Renal pelvis (tissue), 12 donors: ENCODE results near the gene PTER. TPM values are rescaled to one million over a fixed set of nuclear protein-coding genes. Genes with fewer than 3 reads are reported as not detected.

Source experiments
- DNase-seq: peaks from one replicate; pipeline ENCODE4 v3.0.0-alpha.2; 2013
- long read RNA-seq, 16 experiments: transcript quantifications; one replicate each; lab custom pipeline, GENCODE V29; 2026
- polyA plus RNA-seq, 3 donors: library from polyadenylated mRNA; unstranded; fragments of 120-200 nt; gene quantifications; one replicate each; pipeline ENCODE4 v1.2.1, GENCODE V29; 2013; ENCODE audit not compliant: insufficient read length in 3 of 3

PTER gene
- 10 to 100 TPM; 16.7 to 22.5 (median 20.9) TPM for polyA plus RNA-seq
- long read RNA-seq, donor 1, partial matches to known transcripts = 0 of 3 reads
- long read RNA-seq, donor 1, other reads (novel, unspliced or antisense) = 0 of 3 reads
- long read RNA-seq, donor 2, partial matches to known transcripts = 0 of 2 reads
- long read RNA-seq, donor 2, other reads (novel, unspliced or antisense) = 0 of 2 reads
- long read RNA-seq, donor 3, partial matches to known transcripts = 0 of 3 reads
- long read RNA-seq, donor 3, other reads (novel, unspliced or antisense) = 0 of 3 reads
- long read RNA-seq, donor 4, partial matches to known transcripts = 0 of 3 reads
- long read RNA-seq, donor 4, other reads (novel, unspliced or antisense) = 0 of 3 reads
- long read RNA-seq, donor 5 = 0 reads
- long read RNA-seq, donor 6 = 0 reads
- long read RNA-seq, donor 7, partial matches to known transcripts = 0 of 5 reads
- long read RNA-seq, donor 7, other reads (novel, unspliced or antisense) = 0 of 5 reads
- long read RNA-seq, donor 8 = 0 reads
- long read RNA-seq, donor 9, partial matches to known transcripts = 0 of 7 reads
- long read RNA-seq, donor 9, other reads (novel, unspliced or antisense) = 0 of 7 reads
- long read RNA-seq, donor 10, partial matches to known transcripts = 0 of 7 reads
- long read RNA-seq, donor 10, other reads (novel, unspliced or antisense) = 5 of 7 reads
- long read RNA-seq, donor 11, partial matches to known transcripts = 0 of 3 reads
- long read RNA-seq, donor 11, other reads (novel, unspliced or antisense) = 0 of 3 reads
- long read RNA-seq, donor 12, transcript PTER-205 (5 exons, 1,203 nt) = major isoform, 5 of 12 reads
- long read RNA-seq, donor 12, partial matches to known transcripts = 6 of 12 reads
- long read RNA-seq, donor 12, other reads (novel, unspliced or antisense) = 0 of 12 reads
- long read RNA-seq, donor 13, partial matches to known transcripts = 0 of 1 reads
- long read RNA-seq, donor 13, other reads (novel, unspliced or antisense) = 0 of 1 reads
- long read RNA-seq, donor 14 = 0 reads
- long read RNA-seq, donor 15, partial matches to known transcripts = 0 of 2 reads
- long read RNA-seq, donor 15, other reads (novel, unspliced or antisense) = 0 of 2 reads
- long read RNA-seq, donor 16, partial matches to known transcripts = 0 of 2 reads
- long read RNA-seq, donor 16, other reads (novel, unspliced or antisense) = 0 of 2 reads

- DNase-seq = peak; percentile 75
Measured at GRCh38 chr10:16436758-16437539, at the start of gene PTER. TSS of gene PTER (plus strand) at chr10:16437010. CDS start at chr10:16484385, 47,375 bp downstream.

DNA sequence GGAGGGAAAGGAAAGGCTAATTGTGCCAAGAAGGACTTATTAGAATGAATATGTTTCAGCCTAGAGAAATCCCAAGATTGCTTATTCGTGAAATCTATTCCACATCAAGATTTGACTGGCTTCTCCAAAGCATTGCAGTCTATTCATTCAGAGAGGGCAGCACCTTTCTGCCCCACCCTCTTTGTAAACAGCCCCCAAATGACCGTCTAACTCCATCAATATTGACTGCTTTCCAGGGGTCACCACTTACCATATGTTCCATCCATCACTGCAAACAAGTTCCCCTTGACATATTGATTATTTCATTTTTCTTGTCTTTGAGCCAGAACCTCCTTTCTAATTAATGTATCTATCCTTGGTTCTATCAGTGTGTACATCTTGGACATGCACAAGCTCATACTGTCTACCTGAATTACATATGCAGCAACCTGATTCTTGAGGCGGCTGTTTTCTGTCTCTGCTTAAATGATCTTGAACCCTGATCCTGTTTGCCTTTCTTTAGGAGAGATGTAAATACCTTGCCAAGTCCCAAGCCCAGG lies 44.2 kb upstream of the PTER start:
- no peak for DNase-seq

- no peak for DNase-seq
Measured at GRCh38 chr10:16393271-16393858, 43.4 kb upstream of the PTER start.

DNA sequence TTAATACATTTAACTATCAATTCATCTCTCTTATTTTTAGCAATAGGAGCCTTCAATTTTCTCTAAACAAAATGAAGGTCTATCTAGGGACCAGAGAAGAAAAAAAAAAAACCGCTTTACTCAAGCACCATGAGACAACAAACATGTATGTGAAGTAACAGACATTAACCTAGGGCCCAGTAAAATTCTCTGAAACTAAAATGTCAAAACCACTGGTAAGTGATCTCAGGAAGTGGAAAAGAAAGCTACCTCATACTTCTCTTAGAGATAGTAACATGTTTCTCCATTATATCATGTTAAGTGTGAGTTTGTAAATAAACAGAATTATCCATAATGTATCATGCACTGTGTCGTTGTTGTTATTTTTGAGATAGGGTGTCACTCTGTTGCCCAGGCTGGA lies 35.4 kb upstream of the PTER start:
- no peak for DNase-seq

DNA sequence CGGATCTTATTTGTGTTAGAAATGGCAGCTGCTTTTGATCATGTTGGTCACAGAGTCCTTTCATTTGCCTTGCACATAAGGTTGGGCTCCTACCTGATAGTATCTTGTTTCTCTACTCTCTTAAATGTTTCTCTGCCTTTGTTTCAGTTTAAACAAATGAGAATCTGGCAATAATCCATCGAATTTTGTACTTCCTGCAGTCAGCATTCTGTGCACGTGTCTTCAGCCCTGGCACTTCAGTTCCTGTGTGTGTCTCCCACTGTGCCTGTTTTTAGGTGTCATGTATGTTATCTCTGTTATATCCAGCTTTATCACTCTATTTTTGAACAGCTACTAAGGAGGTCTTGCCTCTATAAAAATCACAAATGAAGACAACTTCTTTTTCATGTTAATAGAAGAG lies 28.4 kb upstream of the PTER start:
- DNase-seq = no peak

GRCh38 chr10:16417341-16417740 lies 19.5 kb upstream of the PTER start:
- DNase-seq = no peak

DNA sequence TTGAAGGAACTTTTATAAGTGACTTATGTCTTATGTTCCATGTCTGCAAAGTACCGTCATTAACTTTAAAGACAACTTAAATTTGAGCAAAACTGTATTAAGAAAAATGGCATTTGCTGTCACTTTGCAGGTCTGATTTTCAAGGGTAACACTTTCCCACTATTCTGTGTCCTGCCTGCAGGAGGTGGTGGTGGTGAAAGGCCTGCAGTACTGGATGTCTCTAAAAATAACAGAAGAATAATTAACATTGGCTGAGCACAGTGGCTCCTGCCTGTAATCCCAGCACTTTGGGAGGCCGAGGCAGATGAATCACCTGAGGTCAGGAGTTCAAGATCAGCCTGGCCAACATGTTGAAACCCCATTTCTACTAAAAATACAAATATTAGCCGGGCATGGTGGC lies 13.2 kb upstream of the PTER start:
- no peak for DNase-seq

- no peak for DNase-seq
Measured at GRCh38 chr10:16425449-16425848, 11.4 kb upstream of the PTER start.

GRCh38 chr10:16429539-16429938 lies 7.3 kb upstream of the PTER start:
- DNase-seq = no peak

DNA sequence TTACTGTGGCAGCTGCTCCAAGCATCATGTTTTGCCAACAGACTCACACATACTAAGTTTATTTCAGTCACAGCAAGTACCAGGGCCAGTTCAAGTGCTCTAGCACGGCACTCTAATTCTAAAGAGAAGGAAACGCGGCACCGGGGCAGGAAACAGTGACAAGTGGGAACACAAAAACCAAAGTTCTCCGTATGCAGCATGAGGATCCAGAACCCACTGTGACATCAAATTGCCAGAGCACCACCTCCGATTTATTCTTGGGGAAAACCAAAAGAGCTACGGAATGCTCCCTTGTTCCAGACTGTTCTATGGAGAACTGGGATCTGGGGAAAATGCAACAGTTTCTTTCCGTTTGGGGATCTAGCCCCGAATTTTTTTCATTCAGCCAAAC lies 448 bp upstream of the PTER start:
- DNase-seq = no peak

GRCh38 chr10:16437540-16437894 lies 707 bp downstream of the PTER start:
- no peak for DNase-seq

GRCh38 chr10:16439295-16439694 lies 2.5 kb downstream of the PTER start:
- no peak for DNase-seq

DNA sequence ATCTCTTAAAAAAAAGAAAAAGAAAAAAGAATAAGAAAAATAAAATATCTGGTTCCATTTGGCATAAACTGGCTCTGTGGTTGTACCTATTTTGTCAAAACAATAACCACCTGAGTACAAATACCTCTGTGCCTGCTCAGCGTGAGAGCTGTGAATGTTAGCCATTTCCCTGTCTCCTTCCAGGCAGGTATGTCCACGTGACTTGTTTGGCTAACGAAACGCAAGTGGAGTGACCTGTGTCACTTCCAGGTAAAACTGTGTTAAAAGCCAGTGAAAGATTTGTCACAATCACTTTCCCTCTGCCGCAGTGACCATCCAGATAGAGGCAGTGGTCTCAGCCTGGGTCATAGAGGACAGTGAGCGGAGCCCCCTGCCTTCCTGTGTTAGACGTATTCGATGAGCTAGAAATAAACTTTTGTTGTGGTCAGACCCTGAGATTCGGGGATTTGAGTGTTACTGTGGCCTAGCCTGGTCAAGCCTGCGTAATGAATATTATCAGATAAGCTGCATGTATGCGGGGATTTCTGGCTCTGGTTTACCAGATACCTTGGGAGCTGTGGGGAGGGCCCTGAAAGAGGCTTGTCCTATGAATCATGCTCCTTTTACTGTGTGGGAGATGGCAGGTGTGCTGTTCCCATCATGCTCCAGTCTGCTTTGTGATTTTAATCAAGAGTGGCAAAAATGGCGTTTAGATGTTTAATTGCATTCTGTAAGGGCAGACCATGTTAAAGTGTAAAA lies 3.8 kb downstream of the PTER start:
- DNase-seq = no peak

DNA sequence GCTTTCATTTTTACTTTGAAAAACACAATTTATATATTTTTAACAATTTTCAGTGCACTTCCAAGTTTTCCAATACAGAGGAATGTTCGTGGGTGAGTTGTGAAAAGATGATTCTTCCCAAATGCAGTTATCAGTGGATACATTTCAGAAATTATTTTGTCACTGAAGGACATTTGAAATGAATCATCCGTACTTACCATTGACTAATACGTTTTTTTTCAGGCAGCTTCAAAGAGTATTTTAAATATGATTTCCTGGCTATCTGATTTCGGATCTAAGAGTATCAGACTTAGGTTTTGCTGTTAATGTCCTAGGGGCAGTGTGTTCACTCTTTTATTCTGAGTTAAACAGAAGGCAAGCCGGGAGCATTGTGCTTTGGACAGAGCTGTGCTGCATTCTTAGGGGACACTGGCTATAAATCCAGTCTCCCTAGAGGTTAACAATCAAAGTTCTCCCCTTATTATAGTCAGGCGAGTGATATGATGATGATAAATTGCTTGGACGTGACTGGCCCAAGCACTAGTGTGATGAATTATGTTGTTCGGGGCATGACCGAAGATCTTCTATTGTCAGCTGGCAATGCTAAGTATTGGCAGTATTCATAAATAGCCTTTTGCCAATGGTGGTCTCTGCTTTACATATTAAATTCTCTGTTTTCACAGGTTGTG lies 4.5 kb downstream of the PTER start:
- no peak for DNase-seq

- no peak for DNase-seq
Measured at GRCh38 chr10:16442914-16443313, 6.1 kb downstream of the PTER start.

- no peak for DNase-seq
Measured at GRCh38 chr10:16445770-16446469, 9.1 kb downstream of the PTER start.

GRCh38 chr10:16449454-16449853 lies 12.6 kb downstream of the PTER start:
- no peak for DNase-seq

GRCh38 chr10:16458166-16458955 lies 21.6 kb downstream of the PTER start:
- DNase-seq = no peak
